ENCODE measurements around the gene STRN3.

STRN3 gene

GRCh38 chr14:30999038-30999773 is 27.0 kb downstream of the STRN3 start:
- H3K9me3 ChIP-seq (ENCODE audit: control insufficient read depth, insufficient read depth, low read depth, low read length) = peaks cover 13% of the 10 kb centered on the region
- H3K27me3 ChIP-seq (ENCODE audit: control insufficient read depth, insufficient read depth, low read length) = no peaks in the 10 kb centered on the region
- H3K9ac ChIP-seq (ENCODE audit: low read length) = no peak overlapping the region
- H3K4me1 ChIP-seq (ENCODE audit: control insufficient read depth, insufficient read depth, low read length) = peaks cover 23% of the 10 kb centered on the region
- H3K27ac ChIP-seq (ENCODE audit: low read depth, low read length) = no peak overlapping the region
- no peak overlapping the region for H3K4me3 ChIP-seq (ENCODE audit: low read depth, low read length)
- no peaks in the 10 kb centered on the region for H3K36me3 ChIP-seq (ENCODE audit: control insufficient read depth, insufficient read depth, low read length)

GRCh38 chr14:30998100-30998706 is 28.0 kb downstream of the STRN3 start:
- Histone ChIP-seq H3K9ac (ENCODE audit: low read length) (no peak overlapping the region), H3K27me3 (ENCODE audit: control insufficient read depth, insufficient read depth, low read length) (no peaks in the 10 kb centered on the region), H3K9me3 (ENCODE audit: control insufficient read depth, insufficient read depth, low read depth, low read length) (peaks cover 13% of the 10 kb centered on the region), H3K4me1 (ENCODE audit: control insufficient read depth, insufficient read depth, low read length) (peaks cover 24% of the 10 kb centered on the region), H3K27ac (ENCODE audit: low read depth, low read length) (no peak overlapping the region), H3K4me3 (ENCODE audit: low read depth, low read length) (no peak overlapping the region), H3K36me3 (ENCODE audit: control insufficient read depth, insufficient read depth, low read length) (no peaks in the 10 kb centered on the region)

- Histone ChIP-seq H3K27me3 (ENCODE audit: control insufficient read depth, insufficient read depth, low read length) (no peaks in the 10 kb centered on the region), H3K9me3 (ENCODE audit: control insufficient read depth, insufficient read depth, low read depth, low read length) (peaks cover 13% of the 10 kb centered on the region), H3K4me1 (ENCODE audit: control insufficient read depth, insufficient read depth, low read length) (peaks cover 31% of the 10 kb centered on the region), H3K9ac (ENCODE audit: low read length) (no peak overlapping the region), H3K27ac (ENCODE audit: low read depth, low read length) (peak overlapping the region; percentile 59; the same call in 1 of the 2 replicates), H3K36me3 (ENCODE audit: control insufficient read depth, insufficient read depth, low read length) (no peaks in the 10 kb centered on the region), H3K4me3 (ENCODE audit: low read depth, low read length) (no peak overlapping the region)
These were observed 29.1 kb downstream of the STRN3 start for GRCh38 chr14:30996892-30997659.

GRCh38 chr14:30995689-30996088 is 30.5 kb downstream of the STRN3 start:
- Histone ChIP-seq H3K9ac (ENCODE audit: low read length) (no peak overlapping the region), H3K4me3 (ENCODE audit: low read depth, low read length) (no peak overlapping the region), H3K36me3 (ENCODE audit: control insufficient read depth, insufficient read depth, low read length) (no peaks in the 10 kb centered on the region), H3K27me3 (ENCODE audit: control insufficient read depth, insufficient read depth, low read length) (no peaks in the 10 kb centered on the region), H3K9me3 (ENCODE audit: control insufficient read depth, insufficient read depth, low read depth, low read length) (peaks cover 13% of the 10 kb centered on the region), H3K4me1 (ENCODE audit: control insufficient read depth, insufficient read depth, low read length) (peaks cover 30% of the 10 kb centered on the region), H3K27ac (ENCODE audit: low read depth, low read length) (no peak overlapping the region)

- Histone ChIP-seq H3K9ac (ENCODE audit: low read length) (no peak overlapping the region), H3K4me3 (ENCODE audit: low read depth, low read length) (no peak overlapping the region), H3K36me3 (ENCODE audit: control insufficient read depth, insufficient read depth, low read length) (no peaks in the 10 kb centered on the region), H3K9me3 (ENCODE audit: control insufficient read depth, insufficient read depth, low read depth, low read length) (peaks cover 13% of the 10 kb centered on the region), H3K27ac (ENCODE audit: low read depth, low read length) (no peak overlapping the region), H3K27me3 (ENCODE audit: control insufficient read depth, insufficient read depth, low read length) (no peaks in the 10 kb centered on the region), H3K4me1 (ENCODE audit: control insufficient read depth, insufficient read depth, low read length) (peaks cover 27% of the 10 kb centered on the region)
These were observed 31.2 kb downstream of the STRN3 start for GRCh38 chr14:30994681-30995620.

GRCh38 chr14:30993071-30993470 is 33.1 kb downstream of the STRN3 start:
- Histone ChIP-seq H3K27ac (ENCODE audit: low read depth, low read length) (no peak overlapping the region), H3K36me3 (ENCODE audit: control insufficient read depth, insufficient read depth, low read length) (no peaks in the 10 kb centered on the region), H3K4me1 (ENCODE audit: control insufficient read depth, insufficient read depth, low read length) (peaks cover 27% of the 10 kb centered on the region), H3K9me3 (ENCODE audit: control insufficient read depth, insufficient read depth, low read depth, low read length) (peaks cover 2% of the 10 kb centered on the region; the same call in 1 of the 2 replicates), H3K9ac (ENCODE audit: low read length) (no peak overlapping the region), H3K27me3 (ENCODE audit: control insufficient read depth, insufficient read depth, low read length) (no peaks in the 10 kb centered on the region), H3K4me3 (ENCODE audit: low read depth, low read length) (no peak overlapping the region)

- Histone ChIP-seq H3K4me3 (ENCODE audit: low read depth, low read length) (no peak overlapping the region), H3K9me3 (ENCODE audit: control insufficient read depth, insufficient read depth, low read depth, low read length) (no peaks in the 10 kb centered on the region), H3K36me3 (ENCODE audit: control insufficient read depth, insufficient read depth, low read length) (no peaks in the 10 kb centered on the region), H3K27ac (ENCODE audit: low read depth, low read length) (no peak overlapping the region), H3K4me1 (ENCODE audit: control insufficient read depth, insufficient read depth, low read length) (peaks cover 17% of the 10 kb centered on the region), H3K9ac (ENCODE audit: low read length) (no peak overlapping the region), H3K27me3 (ENCODE audit: control insufficient read depth, insufficient read depth, low read length) (no peaks in the 10 kb centered on the region)
These were observed 34.8 kb downstream of the STRN3 start for GRCh38 chr14:30991408-30991807.

- Histone ChIP-seq H3K27me3 (ENCODE audit: control insufficient read depth, insufficient read depth, low read length) (no peaks in the 10 kb centered on the region), H3K36me3 (ENCODE audit: control insufficient read depth, insufficient read depth, low read length) (no peaks in the 10 kb centered on the region), H3K4me3 (ENCODE audit: low read depth, low read length) (no peak overlapping the region), H3K27ac (ENCODE audit: low read depth, low read length) (no peak overlapping the region), H3K9me3 (ENCODE audit: control insufficient read depth, insufficient read depth, low read depth, low read length) (no peaks in the 10 kb centered on the region), H3K4me1 (ENCODE audit: control insufficient read depth, insufficient read depth, low read length) (peaks cover 11% of the 10 kb centered on the region; the same call in 1 of the 2 replicates), H3K9ac (ENCODE audit: low read length) (no peak overlapping the region)
These were observed 35.4 kb downstream of the STRN3 start for GRCh38 chr14:30990770-30991169.

- Histone ChIP-seq H3K27me3 (ENCODE audit: control insufficient read depth, insufficient read depth, low read length) (no peaks in the 10 kb centered on the region), H3K27ac (ENCODE audit: low read depth, low read length) (no peak overlapping the region), H3K4me1 (ENCODE audit: control insufficient read depth, insufficient read depth, low read length) (peaks cover 8% of the 10 kb centered on the region; the same call in 1 of the 2 replicates), H3K9ac (ENCODE audit: low read length) (no peak overlapping the region), H3K9me3 (ENCODE audit: control insufficient read depth, insufficient read depth, low read depth, low read length) (no peaks in the 10 kb centered on the region), H3K4me3 (ENCODE audit: low read depth, low read length) (no peak overlapping the region), H3K36me3 (ENCODE audit: control insufficient read depth, insufficient read depth, low read length) (no peaks in the 10 kb centered on the region)
These were observed 37.7 kb downstream of the STRN3 start for GRCh38 chr14:30988509-30988908.

GRCh38 chr14:30985796-30986195 is 40.4 kb downstream of the STRN3 start:
- Histone ChIP-seq H3K4me1 (ENCODE audit: control insufficient read depth, insufficient read depth, low read length) (no peaks in the 10 kb centered on the region), H3K27me3 (ENCODE audit: control insufficient read depth, insufficient read depth, low read length) (no peaks in the 10 kb centered on the region), H3K4me3 (ENCODE audit: low read depth, low read length) (no peak overlapping the region), H3K27ac (ENCODE audit: low read depth, low read length) (no peak overlapping the region), H3K9ac (ENCODE audit: low read length) (no peak overlapping the region), H3K9me3 (ENCODE audit: control insufficient read depth, insufficient read depth, low read depth, low read length) (no peaks in the 10 kb centered on the region), H3K36me3 (ENCODE audit: control insufficient read depth, insufficient read depth, low read length) (no peaks in the 10 kb centered on the region)
